HEK293 (cell line): ENCODE data around the gene SLC6A3.

Experiments used
- CTCF ChIA-PET: fragments of 350-600 bp; formaldehyde crosslinking; extraction: SDS; loops from one replicate; lab custom pipeline; 2021; ENCODE audit warnings: antibody characterized with exemption; lab: Yijun Ruan, JAX
- POLR2A ChIA-PET: fragments of 300-600 bp; formaldehyde crosslinking; extraction: SDS; loops from one replicate; lab custom pipeline; 2020; ENCODE audit warnings: antibody characterized with exemption, inconsistent platforms; lab: Yijun Ruan, JAX
- H3K27ac ChIP-seq: fragments of 200-500 bp; sonication (Bioruptor generic); 2 replicates; pipeline ENCODE4 v1.5.1; 2014; ENCODE audit warnings: low read depth, low read length, control low read depth, inconsistent platforms; ENCODE audit errors: extremely low read depth
- H3K36me3 ChIP-seq, 2 experiments: fragments of 200-500 bp in 1 of 2; sonication (Bioruptor generic) in 1 of 2; 1 replicate in 1 of 2; 2 replicates in 1 of 2; pipeline ENCODE4 v1.5.1; 2014 to 2017; ENCODE audit warnings: inconsistent platforms in 2 of 2, low read length in 2 of 2; ENCODE audit not compliant: control insufficient read depth in 2 of 2, insufficient read depth in 1 of 2
- H3K4me1 ChIP-seq: fragments of 200-500 bp; sonication (Bioruptor generic); 2 replicates; pipeline ENCODE4 v1.5.1; 2014; ENCODE audit warnings: mild to moderate bottlenecking, low read length, inconsistent platforms; ENCODE audit not compliant: control insufficient read depth, insufficient read depth
- H3K4me3 ChIP-seq: 2 replicates; pipeline ENCODE4 v1.5.1; 2011; ENCODE audit warnings: low read depth, mild to moderate bottlenecking, control low read depth, low read length, moderate library complexity
- H3K9me3 ChIP-seq: fragments of 200-500 bp; sonication (Bioruptor generic); 2 replicates; pipeline ENCODE4 v1.5.1; 2014; ENCODE audit warnings: low read depth, low read length, inconsistent platforms; ENCODE audit not compliant: control insufficient read depth, insufficient read depth
- ATF2 ChIP-seq: fragments of 450-650 bp; formaldehyde crosslinking; IDR thresholded peaks from 2 replicates; pipeline ENCODE4 v1.5.1; 2016; ENCODE audit warnings: missing biosample characterization, missing genetic modification characterization, low read depth
- HIC1 ChIP-seq: fragments of 450-650 bp; formaldehyde crosslinking; IDR thresholded peaks from 2 replicates; pipeline ENCODE4 v1.5.1; 2016; ENCODE audit warnings: missing biosample characterization, missing genetic modification characterization
- OVOL3 ChIP-seq: fragments of 450-650 bp; formaldehyde crosslinking; IDR thresholded peaks from 2 replicates; pipeline ENCODE4 v1.5.1; 2016; ENCODE audit warnings: missing biosample characterization, missing genetic modification characterization
- PRDM2 ChIP-seq: fragments of 450-650 bp; formaldehyde crosslinking; IDR thresholded peaks from 2 replicates; pipeline ENCODE4 v1.5.1; 2016; ENCODE audit warnings: missing biosample characterization, missing genetic modification characterization, borderline replicate concordance
- PRDM4 ChIP-seq: fragments of 450-650 bp; formaldehyde crosslinking; IDR thresholded peaks from 2 replicates; pipeline ENCODE4 v1.5.1; 2017; ENCODE audit warnings: missing biosample characterization, missing genetic modification characterization
- TCF7L2 ChIP-seq: IDR thresholded peaks from 2 replicates; pipeline ENCODE4 v1.6.1; 2011; ENCODE audit warnings: low read depth, mild to moderate bottlenecking, inconsistent platforms, low read length, moderate library complexity, borderline replicate concordance
- ZBTB17 ChIP-seq: fragments of 450-650 bp; formaldehyde crosslinking; IDR thresholded peaks from 2 replicates; pipeline ENCODE4 v1.5.1; 2016; ENCODE audit warnings: missing biosample characterization, missing genetic modification characterization
- ZNF140 ChIP-seq: fragments of 450-650 bp; formaldehyde crosslinking; IDR thresholded peaks from 2 replicates; pipeline ENCODE4 v1.5.1; 2016; ENCODE audit warnings: missing biosample characterization, missing genetic modification characterization
- ZNF148 ChIP-seq: fragments of 450-650 bp; formaldehyde crosslinking; IDR thresholded peaks from 2 replicates; pipeline ENCODE4 v1.5.0; 2017; ENCODE audit warnings: missing biosample characterization, missing genetic modification characterization, borderline replicate concordance
- ZNF169 ChIP-seq: fragments of 450-650 bp; formaldehyde crosslinking; IDR thresholded peaks from 2 replicates; pipeline ENCODE4 v1.5.1; 2016; ENCODE audit warnings: missing biosample characterization, missing genetic modification characterization
- ZNF501 ChIP-seq: fragments of 450-650 bp; formaldehyde crosslinking; IDR thresholded peaks from 2 replicates; pipeline ENCODE4 v1.5.1; 2016; ENCODE audit warnings: missing biosample characterization, missing genetic modification characterization
- ZNF548 ChIP-seq: fragments of 450-650 bp; formaldehyde crosslinking; IDR thresholded peaks from 2 replicates; pipeline ENCODE4 v1.5.1; 2016; ENCODE audit warnings: missing biosample characterization, missing genetic modification characterization
- ZNF555 ChIP-seq: fragments of 450-650 bp; formaldehyde crosslinking; conservative IDR thresholded peaks from 2 replicates; pipeline ENCODE4 v1.5.1; 2017; ENCODE audit warnings: missing biosample characterization, mild to moderate bottlenecking, missing genetic modification characterization, inconsistent platforms
- ZNF560 ChIP-seq: fragments of 450-650 bp; formaldehyde crosslinking; IDR thresholded peaks from 2 replicates; pipeline ENCODE4 v1.5.1; 2017; ENCODE audit warnings: missing biosample characterization, missing genetic modification characterization, borderline replicate concordance
- ZNF629 ChIP-seq: fragments of 450-650 bp; formaldehyde crosslinking; IDR thresholded peaks from 2 replicates; pipeline ENCODE4 v1.5.1; 2017; ENCODE audit warnings: missing biosample characterization, missing genetic modification characterization
- ZNF76 ChIP-seq: fragments of 450-650 bp; formaldehyde crosslinking; IDR thresholded peaks from 2 replicates; pipeline ENCODE4; 2016; ENCODE audit warnings: low read depth, missing biosample characterization, missing genetic modification characterization, borderline replicate concordance
- TF ChIP-seq, protein P1 (sequence below): fragments of 450-650 bp; formaldehyde crosslinking; IDR thresholded peaks from 2 replicates; pipeline ENCODE4 v1.5.1; 2017; ENCODE audit warnings: missing biosample characterization, missing genetic modification characterization

Gene SLC6A3

GRCh38 chr5:1405539-1406530 lies 39.4 kb downstream of the SLC6A3 start (continued):
- no peak for TF ChIP-seq ZNF148 (tag by site-specific recombination)
- TF ChIP-seq ZBTB17: no peak
- TF ChIP-seq, all 188 proteins: peak for 0

GRCh38 chr5:1405121-1405520 lies 40.1 kb downstream of the SLC6A3 start:
- ChIA-PET CTCF (interaction anchor here (0.6 kb wide), 2 partner anchors 25 to 26 kb away, joined by 3 read pairs; no protein-coding TSS in a partner anchor), POLR2A (no interaction called here)
- no peaks in the 10 kb centered on the region for H3K36me3 ChIP-seq
- no peak overlapping the region for H3K4me3 ChIP-seq
- H3K27ac ChIP-seq: no peak overlapping the region
- peaks cover 6% of the 10 kb centered on the region; the same call in 1 of the 2 replicates for H3K4me1 ChIP-seq
- H3K9me3 ChIP-seq: no peaks in the 10 kb centered on the region
- no peak for TF ChIP-seq PRDM2 (tag by site-specific recombination)
- no peak for TF ChIP-seq PRDM4
- TF ChIP-seq ZNF548 (tag by site-specific recombination): no peak
- TF ChIP-seq, protein P1, sequence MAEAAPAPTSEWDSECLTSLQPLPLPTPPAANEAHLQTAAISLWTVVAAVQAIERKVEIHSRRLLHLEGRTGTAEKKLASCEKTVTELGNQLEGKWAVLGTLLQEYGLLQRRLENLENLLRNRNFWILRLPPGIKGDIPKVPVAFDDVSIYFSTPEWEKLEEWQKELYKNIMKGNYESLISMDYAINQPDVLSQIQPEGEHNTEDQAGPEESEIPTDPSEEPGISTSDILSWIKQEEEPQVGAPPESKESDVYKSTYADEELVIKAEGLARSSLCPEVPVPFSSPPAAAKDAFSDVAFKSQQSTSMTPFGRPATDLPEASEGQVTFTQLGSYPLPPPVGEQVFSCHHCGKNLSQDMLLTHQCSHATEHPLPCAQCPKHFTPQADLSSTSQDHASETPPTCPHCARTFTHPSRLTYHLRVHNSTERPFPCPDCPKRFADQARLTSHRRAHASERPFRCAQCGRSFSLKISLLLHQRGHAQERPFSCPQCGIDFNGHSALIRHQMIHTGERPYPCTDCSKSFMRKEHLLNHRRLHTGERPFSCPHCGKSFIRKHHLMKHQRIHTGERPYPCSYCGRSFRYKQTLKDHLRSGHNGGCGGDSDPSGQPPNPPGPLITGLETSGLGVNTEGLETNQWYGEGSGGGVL (tag by site-specific recombination): no peak
- TF ChIP-seq HIC1 (tag by site-specific recombination): no peak
- TF ChIP-seq ZNF76 (tag by site-specific recombination): no peak
- TF ChIP-seq OVOL3 (tag by site-specific recombination): no peak
- no peak for TF ChIP-seq ZNF629 (tag by site-specific recombination)
- no peak for TF ChIP-seq TCF7L2
- TF ChIP-seq ZNF140 (tag by site-specific recombination): no peak
- TF ChIP-seq ATF2 (tag by site-specific recombination): no peak
- no peak for TF ChIP-seq ZNF560 (tag by site-specific recombination)
- TF ChIP-seq ZNF169 (tag by site-specific recombination): no peak
- TF ChIP-seq ZNF555 (tag by site-specific recombination): no peak
- no peak for TF ChIP-seq ZNF501
